K562 (cell line): ENCODE measurements around the gene CRYBG2. TPM values are rescaled to one million over a fixed set of nuclear protein-coding genes. Genes with fewer than 3 reads are reported as not detected.
A peak's percentile ranks its signal among the peaks of the same experiment; 100 is the strongest.
"Not testable (repeated sequence)": the region's sequence is repeated elsewhere in the genome, so short reads cannot be mapped to it uniquely, and the experiment has no call there.

ENCODE experiments used
- ARID2 ChIP-seq: fragments of 450-650 bp; IDR thresholded peaks from 2 replicates; pipeline ENCODE4 v1.6.1; 2017; ENCODE audit warnings: antibody characterized with exemption, mild to moderate bottlenecking
- CEBPB ChIP-seq: fragments of 450-650 bp; IDR thresholded peaks from 2 replicates; pipeline ENCODE4 v1.6.1; 2016; ENCODE audit warnings: missing genetic modification characterization, missing compliant biosample characterization
- CREB3 ChIP-seq: fragments of 450-650 bp; conservative IDR thresholded peaks from 2 replicates; pipeline ENCODE4 v1.6.1; 2016; ENCODE audit warnings: missing genetic modification characterization, low read depth, mild to moderate bottlenecking, missing compliant biosample characterization, moderate library complexity
- CSDE1 ChIP-seq, 2 experiments: fragments of 450-650 bp; IDR thresholded peaks; 2 replicates each; pipeline ENCODE4 v1.6.1; 2016; ENCODE audit warnings: mild to moderate bottlenecking in 1 of 2
- EHMT2 ChIP-seq: fragments of 450-650 bp; IDR thresholded peaks from 2 replicates; pipeline ENCODE4 v1.6.1; 2018; ENCODE audit warnings: antibody characterized with exemption
- FOXA3 ChIP-seq, 2 experiments: fragments of 450-650 bp in 1 of 2; sonication (generic) in 1 of 2; formaldehyde crosslinking; IDR thresholded peaks in 1 of 2; conservative IDR thresholded peaks in 1 of 2; 2 replicates each; pipeline versions ENCODE4 v1.4.0 to v1.8.0; 2020 to 2022; ENCODE audit warnings: mild to moderate bottlenecking in 2 of 2, missing genetic modification reagents in 1 of 2
- ID3 ChIP-seq, 2 experiments: fragments of 250-450 bp in 1 of 2; fragments of 450-650 bp in 1 of 2; sonication (Bioruptor Pico) in 1 of 2; IDR thresholded peaks; 2 replicates each; pipeline versions ENCODE4 v1.6.1 to v1.8.0; 2016 to 2021; ENCODE audit warnings: mild to moderate bottlenecking in 2 of 2, moderate library complexity in 2 of 2, missing compliant biosample characterization in 1 of 2, missing genetic modification characterization in 1 of 2
- KLF6 ChIP-seq: fragments of 250-450 bp; sonication (Bioruptor Pico); IDR thresholded peaks from 2 replicates; pipeline ENCODE4 v1.4.0; 2020; ENCODE audit warnings: mild to moderate bottlenecking, moderate library complexity, borderline replicate concordance
- LCOR ChIP-seq: sonication (generic); formaldehyde crosslinking; IDR thresholded peaks from 2 replicates; pipeline ENCODE4 v1.8.0; 2022; ENCODE audit warnings: mild to moderate bottlenecking, missing genetic modification reagents
- LEF1 ChIP-seq: fragments of 450-650 bp; IDR thresholded peaks from 2 replicates; pipeline ENCODE4 v1.6.1; 2016; ENCODE audit warnings: mild to moderate bottlenecking
- MIER1 ChIP-seq: fragments of 450-650 bp; IDR thresholded peaks from 2 replicates; pipeline ENCODE4 v1.6.1; 2016; ENCODE audit warnings: antibody characterized with exemption, mild to moderate bottlenecking, low read depth
- THRAP3 ChIP-seq: fragments of 450-650 bp; IDR thresholded peaks from 2 replicates; pipeline ENCODE4 v1.6.1; 2016; ENCODE audit warnings: mild to moderate bottlenecking, inconsistent platforms, borderline replicate concordance
- ZBTB11 ChIP-seq, 3 experiments: fragments of 200-800 bp in 1 of 3; fragments of 250-450 bp in 1 of 3; fragments of 450-650 bp in 1 of 3; sonication (Bioruptor Pico) in 1 of 3; sonication (Bioruptor generic) in 1 of 3; formaldehyde crosslinking in 1 of 3; IDR thresholded peaks; 2 replicates each; pipeline versions ENCODE4 v1.6.1 to v1.8.0; 2016 to 2022; ENCODE audit warnings: mild to moderate bottlenecking in 2 of 3, missing genetic modification characterization in 2 of 3, missing compliant biosample characterization in 1 of 3, moderate library complexity in 1 of 3
- ZBTB2 ChIP-seq: fragments of 450-650 bp; IDR thresholded peaks from 2 replicates; pipeline ENCODE4 v1.6.1; 2016; ENCODE audit warnings: antibody characterized with exemption
- ZC3H8 ChIP-seq: fragments of 450-650 bp; IDR thresholded peaks from 2 replicates; pipeline ENCODE4 v1.6.1; 2017
- ZNF280A ChIP-seq: fragments of 450-650 bp; IDR thresholded peaks from 2 replicates; pipeline ENCODE4 v1.6.1; 2018; ENCODE audit warnings: mild to moderate bottlenecking, low read depth; ENCODE audit not compliant: partially characterized antibody
- ZNF583 ChIP-seq: fragments of 250-450 bp; sonication (Bioruptor Pico); IDR thresholded peaks from 2 replicates; pipeline ENCODE4 v1.4.0; 2020
- polyA plus RNA-seq, 8 experiments: library from polyadenylated mRNA; depleted of rRNA in 4 of 8; stranded (reverse) in 5 of 8; unstranded in 3 of 8; fragments of >200 nt; fragmentation: Nextera tagmentation in 2 of 8; fragmentation: Illumina TruSeq in 1 of 8; extraction: Ambion mirVana in 2 of 8; extraction: Trizol in 1 of 8; gene quantifications; 2 replicates each; pipeline versions ENCODE4 v1.2.1 to v1.2.3, GENCODE V29; 2011 to 2014; ENCODE audit warnings: inconsistent platforms in 1 of 8, missing spikeins in 1 of 8
- total RNA-seq, 7 experiments: library from RNA; depleted of rRNA in 6 of 7; stranded (reverse); fragments of >200 nt in 6 of 7; fragmentation: Illumina TruSeq in 2 of 7; extraction: Trizol in 2 of 7; gene quantifications; 2 replicates each; pipeline versions ENCODE4 v1.2.1 to v1.2.3, GENCODE V29; 2011 to 2021; ENCODE audit warnings: low replicate concordance in 1 of 7

The CRYBG2 gene
- total and polyA plus RNA-seq, 9 of the 15 experiments (the other 6 are each of a cell fraction or from before 2014, with no cell fraction given) = 0.39 to 8.5 (median 3.7) TPM

GRCh38 chr1:26307966-26308899, 45.7 kb downstream of the CRYBG2 start (continued):
- TF ChIP-seq ID3 (CRISPR knock-in tag; IDR thresholded peaks at IDR 0.05) = not testable (repeated sequence)
- peak; percentile 68; the same call in 1 of the 2 replicates for TF ChIP-seq ID3 (tag; IDR thresholded peaks at IDR 0.05)
- TF ChIP-seq LCOR (CRISPR knock-in tag) = peak; percentile 64; the same call in 1 of the 2 replicates
- peak in 1 of 3 experiments; percentile 47; a peak in 1 of 6 replicates for TF ChIP-seq ZBTB11 (CRISPR knock-in tag; IDR thresholded peaks at IDR 0.05)
- TF ChIP-seq ZNF583 (CRISPR knock-in tag) = peak; percentile 66; the same call in 1 of the 2 replicates
- peak; percentile 77 for TF ChIP-seq LEF1
- peak; percentile 79; the same call in 1 of the 2 replicates for TF ChIP-seq CREB3 (tag)
- TF ChIP-seq THRAP3 = peak; percentile 99
- TF ChIP-seq ZBTB2 = peak; percentile 53
- peak; percentile 15 for TF ChIP-seq ZNF280A
- 0 out of 2 replicates have a peak, but pooled peaks have one; percentile 50 for TF ChIP-seq ARID2
- TF ChIP-seq MIER1 = peak; percentile 55; the same call in 1 of the 2 replicates
- TF ChIP-seq KLF6 (CRISPR knock-in tag) = peak; percentile 32; the same call in 1 of the 2 replicates
- TF ChIP-seq FOXA3 (CRISPR knock-in tag; conservative IDR thresholded peaks at IDR 0.05 in 1 of 2, IDR thresholded peaks at IDR 0.05 in 1 of 2) = peak; percentile 11 to 84; a peak in 2 of 4 replicates
- peak; percentile 17; the same call in 1 of the 2 replicates for TF ChIP-seq CEBPB (tag)
- 0 out of 2 replicates have a peak, but pooled peaks have one; percentile 59 for TF ChIP-seq ZC3H8
- 0 out of 4 replicates have a peak, but pooled peaks of 1 of the 2 experiments have one; percentile 18 for TF ChIP-seq CSDE1 (IDR thresholded peaks at IDR 0.05)
- TF ChIP-seq EHMT2 = peak; percentile 92
